NCI-H2029 treated with DMSO at 0.1 percent for 48 hours (cell line): ENCODE measurements around the gene NSG1.
A peak's percentile ranks its signal among the peaks of the same experiment; 100 is the strongest.

Experiments used
- DNase-seq: peaks from one replicate; lab custom pipeline; 2025; lab: John Stamatoyannopoulos, UW

NSG1 gene

GRCh38 chr4:4374388-4375098 lies 12.4 kb upstream of the NSG1 start:
- DNase-seq: no peak

GRCh38 chr4:4376074-4376473 lies 10.8 kb upstream of the NSG1 start:
- DNase-seq: no peak

- no peak for DNase-seq
Measured at GRCh38 chr4:4377191-4377590, 9.7 kb upstream of the NSG1 start.

GRCh38 chr4:4377732-4378460 lies 9.0 kb upstream of the NSG1 start:
- no peak for DNase-seq

- no peak for DNase-seq
Measured at GRCh38 chr4:4379540-4380087, 7.3 kb upstream of the NSG1 start.

- no peak for DNase-seq
Measured at GRCh38 chr4:4383085-4383484, 3.8 kb upstream of the NSG1 start.

GRCh38 chr4:4384837-4385236 lies 2.1 kb upstream of the NSG1 start:
- no peak for DNase-seq

GRCh38 chr4:4385729-4386295 lies 1.1 kb upstream of the NSG1 start:
- no peak for DNase-seq

GRCh38 chr4:4386296-4386735 lies 586 bp upstream of the NSG1 start:
- no peak for DNase-seq

GRCh38 chr4:4387531-4388310 lies 819 bp downstream of the NSG1 start:
- no peak for DNase-seq

- no peak for DNase-seq
Measured at GRCh38 chr4:4388311-4388790, 1.4 kb downstream of the NSG1 start.

GRCh38 chr4:4388836-4389575 lies 2.1 kb downstream of the NSG1 start:
- no peak for DNase-seq

GRCh38 chr4:4390046-4390445 lies 3.1 kb downstream of the NSG1 start:
- no peak for DNase-seq

- DNase-seq: no peak
Measured at GRCh38 chr4:4390515-4391240, 3.8 kb downstream of the NSG1 start.

- DNase-seq: no peak
Measured at GRCh38 chr4:4391866-4392265, 5.0 kb downstream of the NSG1 start.

GRCh38 chr4:4392501-4393183 lies 5.7 kb downstream of the NSG1 start:
- no peak for DNase-seq

GRCh38 chr4:4394644-4395043 lies 7.7 kb downstream of the NSG1 start:
- no peak for DNase-seq

- no peak for DNase-seq
Measured at GRCh38 chr4:4395371-4395770, 8.5 kb downstream of the NSG1 start.

- DNase-seq: peak; percentile 14
Measured at GRCh38 chr4:4395849-4396627, 9.1 kb downstream of the NSG1 start.
